ENCODE data around the gene HTT-AS.

Gene HTT-AS

GRCh38 chr4:3111461-3111860 lies 37.1 kb upstream of the HTT-AS start:
- H3K4me2 ChIP-seq (ENCODE audit: low read length) = no peak overlapping the region
- H3K79me2 ChIP-seq (ENCODE audit: insufficient read depth, low read length) = no peaks in the 10 kb centered on the region
- H3K9me3 ChIP-seq (ENCODE audit: low read length) = no peaks in the 10 kb centered on the region
- TF ChIP-seq EZH2 (IDR thresholded peaks at IDR 0.05; ENCODE audit: borderline replicate concordance, low read length) (no peak), CTCF (IDR thresholded peaks at IDR 0.05; ENCODE audit: low read length) (no peak)
- H4K20me1 ChIP-seq (ENCODE audit: insufficient read depth, low read length) = no peaks in the 10 kb centered on the region
- H3K4me1 ChIP-seq (ENCODE audit: insufficient read depth, low read length, severe bottlenecking) = no peaks in the 10 kb centered on the region
- no peak overlapping the region for H3K4me3 ChIP-seq (ENCODE audit: low read depth, low read length, poor library complexity, severe bottlenecking)
- no peak overlapping the region for H2AFZ ChIP-seq (ENCODE audit: low read length)
- no peaks in the 10 kb centered on the region for H3F3A ChIP-seq (ENCODE audit: insufficient read depth, low read length)
- no peaks in the 10 kb centered on the region for H3K9me2 ChIP-seq (ENCODE audit: low read depth, low read length)
- no peaks in the 10 kb centered on the region for H3K27me3 ChIP-seq (ENCODE audit: insufficient read depth, low read length)
- no peak overlapping the region for H3K27ac ChIP-seq (ENCODE audit: low read depth, low read length, poor library complexity, severe bottlenecking)
- H3K9ac ChIP-seq (ENCODE audit: low read length) = no peak overlapping the region
- H3K36me3 ChIP-seq (ENCODE audit: insufficient read depth, low read length) = peaks cover 60% of the 10 kb centered on the region

- no peaks in the 10 kb centered on the region for H3K79me2 ChIP-seq (ENCODE audit: insufficient read depth, low read length)
- no peak overlapping the region for H3K4me2 ChIP-seq (ENCODE audit: low read length)
- no peaks in the 10 kb centered on the region for H3K4me1 ChIP-seq (ENCODE audit: insufficient read depth, low read length, severe bottlenecking)
- no peaks in the 10 kb centered on the region for H3K27me3 ChIP-seq (ENCODE audit: insufficient read depth, low read length)
- no peaks in the 10 kb centered on the region for H3K9me2 ChIP-seq (ENCODE audit: low read depth, low read length)
- TF ChIP-seq CTCF (IDR thresholded peaks at IDR 0.05; ENCODE audit: low read length) = no peak
- no peak for TF ChIP-seq EZH2 (IDR thresholded peaks at IDR 0.05; ENCODE audit: borderline replicate concordance, low read length)
- H3K36me3 ChIP-seq (ENCODE audit: insufficient read depth, low read length) = peaks cover 45% of the 10 kb centered on the region
- H4K20me1 ChIP-seq (ENCODE audit: insufficient read depth, low read length) = no peaks in the 10 kb centered on the region
- H3F3A ChIP-seq (ENCODE audit: insufficient read depth, low read length) = no peaks in the 10 kb centered on the region
- no peak overlapping the region for H2AFZ ChIP-seq (ENCODE audit: low read length)
- no peak overlapping the region for H3K4me3 ChIP-seq (ENCODE audit: low read depth, low read length, poor library complexity, severe bottlenecking)
- no peak overlapping the region for H3K27ac ChIP-seq (ENCODE audit: low read depth, low read length, poor library complexity, severe bottlenecking)
- H3K9ac ChIP-seq (ENCODE audit: low read length) = no peak overlapping the region
- no peaks in the 10 kb centered on the region for H3K9me3 ChIP-seq (ENCODE audit: low read length)
These were observed 33.9 kb upstream of the HTT-AS start for GRCh38 chr4:3108211-3108610.

GRCh38 chr4:3107691-3108121 lies 33.4 kb upstream of the HTT-AS start:
- no peak overlapping the region for H3K27ac ChIP-seq (ENCODE audit: low read depth, low read length, poor library complexity, severe bottlenecking)
- H3K9ac ChIP-seq (ENCODE audit: low read length) = no peak overlapping the region
- H3K27me3 ChIP-seq (ENCODE audit: insufficient read depth, low read length) = no peaks in the 10 kb centered on the region
- H3K9me3 ChIP-seq (ENCODE audit: low read length) = no peaks in the 10 kb centered on the region
- H4K20me1 ChIP-seq (ENCODE audit: insufficient read depth, low read length) = no peaks in the 10 kb centered on the region
- H3K4me1 ChIP-seq (ENCODE audit: insufficient read depth, low read length, severe bottlenecking) = no peaks in the 10 kb centered on the region
- TF ChIP-seq EZH2 (IDR thresholded peaks at IDR 0.05; ENCODE audit: borderline replicate concordance, low read length) = no peak
- no peak for TF ChIP-seq CTCF (IDR thresholded peaks at IDR 0.05; ENCODE audit: low read length)
- no peak overlapping the region for H3K4me2 ChIP-seq (ENCODE audit: low read length)
- peaks cover 40% of the 10 kb centered on the region for H3K36me3 ChIP-seq (ENCODE audit: insufficient read depth, low read length)
- H3K79me2 ChIP-seq (ENCODE audit: insufficient read depth, low read length) = no peaks in the 10 kb centered on the region
- no peaks in the 10 kb centered on the region for H3F3A ChIP-seq (ENCODE audit: insufficient read depth, low read length)
- no peak overlapping the region for H3K4me3 ChIP-seq (ENCODE audit: low read depth, low read length, poor library complexity, severe bottlenecking)
- H2AFZ ChIP-seq (ENCODE audit: low read length) = no peak overlapping the region
- no peaks in the 10 kb centered on the region for H3K9me2 ChIP-seq (ENCODE audit: low read depth, low read length)

Measured in OCI-LY1 (cell line).